Central memory CD4-positive, alpha-beta T cell (primary cell): ENCODE measurements around the gene PCOLCE2.

Source experiments
- DNase-seq: peaks from one replicate; pipeline ENCODE4 v3.0.0; 2022

PCOLCE2 gene

GRCh38 chr3:142808103-142808917, 80.6 kb downstream of the PCOLCE2 start:
- DNase-seq = no peak

- DNase-seq = no peak
These were observed 86.0 kb downstream of the PCOLCE2 start for GRCh38 chr3:142802891-142803290.

- DNase-seq = no peak
These were observed 87.1 kb downstream of the PCOLCE2 start for GRCh38 chr3:142801746-142802145.

GRCh38 chr3:142796823-142797222, 92.1 kb downstream of the PCOLCE2 start:
- no peak for DNase-seq

GRCh38 chr3:142795332-142795731, 93.6 kb downstream of the PCOLCE2 start:
- no peak for DNase-seq

- no peak for DNase-seq
These were observed 94.4 kb downstream of the PCOLCE2 start for GRCh38 chr3:142794508-142794907.

- no peak for DNase-seq
These were observed 101.2 kb downstream of the PCOLCE2 start for GRCh38 chr3:142787719-142788118.

- DNase-seq = no peak
These were observed 102.9 kb downstream of the PCOLCE2 start for GRCh38 chr3:142785996-142786395.

GRCh38 chr3:142784228-142784627, 104.7 kb downstream of the PCOLCE2 start:
- no peak for DNase-seq

- DNase-seq = no peak
These were observed 106.3 kb downstream of the PCOLCE2 start for GRCh38 chr3:142782616-142783015.

- no peak for DNase-seq
These were observed 109.3 kb downstream of the PCOLCE2 start for GRCh38 chr3:142779591-142779990.

GRCh38 chr3:142778541-142778940, 110.3 kb downstream of the PCOLCE2 start:
- no peak for DNase-seq

GRCh38 chr3:142777927-142778326, 111.0 kb downstream of the PCOLCE2 start:
- DNase-seq = no peak

- no peak for DNase-seq
These were observed 120.5 kb downstream of the PCOLCE2 start for GRCh38 chr3:142768338-142768737.
